MM.1S (cell line): ENCODE measurements around the gene CDK16.

Experiments
- DNase-seq: peaks from one replicate; pipeline ENCODE4 v3.0.0-alpha.2; 2015
- H2AFZ ChIP-seq: fragments of 300-600 bp; sonication (generic); 2 replicates; pipeline ENCODE4 v1.6.0; 2016; ENCODE audit warnings: antibody characterized with exemption, low read length
- H3F3A ChIP-seq: fragments of 300-600 bp; sonication (generic); 2 replicates; pipeline ENCODE4 v1.6.1; 2016; ENCODE audit warnings: mild to moderate bottlenecking, antibody characterized with exemption, low read length, moderate library complexity, mixed read lengths; ENCODE audit not compliant: insufficient read depth
- H3K27ac ChIP-seq: fragments of 300-600 bp; sonication (generic); 2 replicates; pipeline ENCODE4 v1.5.1; 2016; ENCODE audit warnings: mild to moderate bottlenecking, low read length
- H3K27me3 ChIP-seq: fragments of 300-600 bp; sonication (generic); replicated peaks from 2 replicates; pipeline ENCODE4 v1.6.0; 2016; ENCODE audit warnings: low read length; ENCODE audit not compliant: insufficient read depth
- H3K36me3 ChIP-seq: fragments of 300-600 bp; sonication (generic); replicated peaks from 2 replicates; pipeline ENCODE4 v1.6.1; 2016; ENCODE audit warnings: mild to moderate bottlenecking, low read length, mixed read lengths; ENCODE audit not compliant: insufficient read depth
- H3K4me1 ChIP-seq: fragments of 300-600 bp; sonication (generic); 2 replicates; pipeline ENCODE4 v1.6.1; 2016; ENCODE audit warnings: low read length, mixed read lengths
- H3K4me2 ChIP-seq: fragments of 300-600 bp; sonication (generic); 2 replicates; pipeline ENCODE4 v1.6.0; 2016; ENCODE audit warnings: low read depth, low read length
- H3K4me3 ChIP-seq: fragments of 300-600 bp; sonication (generic); 2 replicates; pipeline ENCODE4 v1.5.1; 2016; ENCODE audit warnings: low read length, mixed read lengths
- H3K79me2 ChIP-seq: fragments of 300-600 bp; sonication (generic); 2 replicates; pipeline ENCODE4 v1.6.1; 2016; ENCODE audit warnings: mixed run types, low read length, mixed read lengths
- H3K9ac ChIP-seq: fragments of 300-600 bp; sonication (generic); 2 replicates; pipeline ENCODE4 v1.6.1; 2016; ENCODE audit warnings: low read length, mixed read lengths
- H3K9me2 ChIP-seq: fragments of 300-600 bp; sonication (generic); replicated peaks from 2 replicates; pipeline ENCODE4 v1.6.1; 2016; ENCODE audit warnings: mild to moderate bottlenecking, low read length, mixed read lengths; ENCODE audit not compliant: insufficient read depth
- H3K9me3 ChIP-seq: fragments of 300-600 bp; sonication (generic); replicated peaks from 2 replicates; pipeline ENCODE4 v1.6.1; 2016; ENCODE audit warnings: mild to moderate bottlenecking, low read length, mixed read lengths; ENCODE audit not compliant: insufficient read depth
- H4K20me1 ChIP-seq: fragments of 300-600 bp; sonication (generic); 2 replicates; pipeline ENCODE4 v1.6.1; 2016; ENCODE audit warnings: mild to moderate bottlenecking, low read length, moderate library complexity, mixed read lengths; ENCODE audit not compliant: insufficient read depth
- EZH2 ChIP-seq: fragments of 300-600 bp; sonication (generic); optimal IDR thresholded peaks from 2 replicates; pipeline ENCODE3; 2017; ENCODE audit warnings: low read depth, mild to moderate bottlenecking, antibody characterized with exemption, low read length, mixed read lengths
- EZH2phosphoT487 ChIP-seq: fragments of 300-600 bp; sonication (generic); IDR thresholded peaks from 2 replicates; pipeline ENCODE4 v1.6.1; 2018; ENCODE audit warnings: antibody characterized with exemption, low read length
- TF ChIP-seq, protein P1 (sequence below): fragments of 300-600 bp; sonication (generic); IDR thresholded peaks from 2 replicates; pipeline ENCODE4 v1.5.1; 2016; ENCODE audit warnings: antibody characterized with exemption, low read length, mixed read lengths

CDK16 gene

DNA sequence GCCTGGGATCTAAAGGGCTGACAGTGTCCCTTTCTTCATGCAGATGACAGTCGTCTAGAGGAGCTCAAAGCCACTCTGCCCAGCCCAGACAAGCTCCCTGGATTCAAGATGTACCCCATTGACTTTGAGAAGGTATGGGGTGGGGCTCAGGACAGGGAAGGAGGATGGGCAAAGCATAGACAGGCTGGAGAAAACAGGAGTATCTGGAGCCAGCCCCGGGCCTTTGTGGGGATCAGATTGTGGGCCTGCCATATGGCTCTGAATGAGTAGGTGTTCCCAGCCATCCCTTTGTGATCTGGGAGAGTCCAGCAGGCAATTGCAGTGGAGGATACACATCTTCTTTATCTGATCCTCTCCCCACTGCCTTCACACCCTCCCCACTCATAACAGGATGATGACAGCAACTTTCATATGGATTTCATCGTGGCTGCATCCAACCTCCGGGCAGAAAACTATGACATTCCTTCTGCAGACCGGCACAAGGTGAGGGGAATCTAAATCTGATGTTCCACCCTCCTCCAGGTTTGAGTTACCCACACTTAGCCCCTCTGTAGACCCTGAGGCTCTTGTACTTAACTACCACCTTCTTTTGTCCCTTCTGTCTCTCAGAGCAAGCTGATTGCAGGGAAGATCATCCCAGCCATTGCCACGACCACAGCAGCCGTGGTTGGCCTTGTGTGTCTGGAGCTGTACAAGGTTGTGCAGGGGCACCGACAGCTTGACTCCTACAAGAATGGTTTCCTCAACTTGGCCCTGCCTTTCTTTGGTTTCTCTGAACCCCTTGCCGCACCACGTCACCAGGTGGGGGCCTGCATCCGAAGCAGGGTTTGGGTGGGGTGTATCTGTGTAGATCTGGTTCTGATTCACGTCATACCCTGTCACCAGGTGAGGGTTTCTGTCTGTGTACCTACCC is 5.8 kb upstream of the CDK16 start:
- Histone ChIP-seq H3K36me3 (no peaks in the 10 kb centered on the region), H3K9me2 (no peaks in the 10 kb centered on the region), H3K79me2 (no peaks in the 10 kb centered on the region), H3K9ac (no peak overlapping the region), H3K27ac (no peak overlapping the region), H3F3A (peaks cover 8% of the 10 kb centered on the region; the same call in 1 of the 2 replicates), H3K4me1 (peaks cover 7% of the 10 kb centered on the region; the same call in 1 of the 2 replicates), H3K4me2 (no peak overlapping the region), H4K20me1 (no peaks in the 10 kb centered on the region), H3K9me3 (no peaks in the 10 kb centered on the region), H2AFZ (no peak overlapping the region), H3K4me3 (no peak overlapping the region), H3K27me3 (no peaks in the 10 kb centered on the region)
- DNase-seq = no peak
- TF ChIP-seq EZH2 (no peak), EZH2phosphoT487 (no peak)
- TF ChIP-seq, protein P1, sequence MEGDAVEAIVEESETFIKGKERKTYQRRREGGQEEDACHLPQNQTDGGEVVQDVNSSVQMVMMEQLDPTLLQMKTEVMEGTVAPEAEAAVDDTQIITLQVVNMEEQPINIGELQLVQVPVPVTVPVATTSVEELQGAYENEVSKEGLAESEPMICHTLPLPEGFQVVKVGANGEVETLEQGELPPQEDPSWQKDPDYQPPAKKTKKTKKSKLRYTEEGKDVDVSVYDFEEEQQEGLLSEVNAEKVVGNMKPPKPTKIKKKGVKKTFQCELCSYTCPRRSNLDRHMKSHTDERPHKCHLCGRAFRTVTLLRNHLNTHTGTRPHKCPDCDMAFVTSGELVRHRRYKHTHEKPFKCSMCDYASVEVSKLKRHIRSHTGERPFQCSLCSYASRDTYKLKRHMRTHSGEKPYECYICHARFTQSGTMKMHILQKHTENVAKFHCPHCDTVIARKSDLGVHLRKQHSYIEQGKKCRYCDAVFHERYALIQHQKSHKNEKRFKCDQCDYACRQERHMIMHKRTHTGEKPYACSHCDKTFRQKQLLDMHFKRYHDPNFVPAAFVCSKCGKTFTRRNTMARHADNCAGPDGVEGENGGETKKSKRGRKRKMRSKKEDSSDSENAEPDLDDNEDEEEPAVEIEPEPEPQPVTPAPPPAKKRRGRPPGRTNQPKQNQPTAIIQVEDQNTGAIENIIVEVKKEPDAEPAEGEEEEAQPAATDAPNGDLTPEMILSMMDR = no peak

DNA sequence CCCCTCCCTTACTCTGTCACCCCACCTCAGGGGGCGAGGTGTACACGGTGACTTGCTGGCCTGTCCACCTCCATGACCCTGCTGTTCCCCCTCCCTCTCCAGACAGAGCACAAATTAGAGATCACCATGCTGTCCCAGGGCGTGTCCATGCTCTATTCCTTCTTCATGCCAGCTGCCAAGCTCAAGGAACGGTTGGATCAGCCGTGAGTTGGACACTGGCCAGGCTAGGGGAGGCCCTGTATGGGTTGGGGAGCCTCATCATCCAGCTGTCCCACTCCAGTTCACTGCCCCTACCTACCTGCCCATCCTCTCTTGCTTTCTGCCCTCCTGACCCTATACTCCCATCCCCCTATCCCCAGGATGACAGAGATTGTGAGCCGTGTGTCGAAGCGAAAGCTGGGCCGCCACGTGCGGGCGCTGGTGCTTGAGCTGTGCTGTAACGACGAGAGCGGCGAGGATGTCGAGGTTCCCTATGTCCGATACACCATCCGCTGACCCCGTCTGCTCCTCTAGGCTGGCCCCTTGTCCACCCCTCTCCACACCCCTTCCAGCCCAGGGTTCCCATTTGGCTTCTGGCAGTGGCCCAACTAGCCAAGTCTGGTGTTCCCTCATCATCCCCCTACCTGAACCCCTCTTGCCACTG is 3.9 kb upstream of the CDK16 start:
- Histone ChIP-seq H3K36me3 (no peaks in the 10 kb centered on the region), H2AFZ (no peak overlapping the region), H3K79me2 (peaks cover 11% of the 10 kb centered on the region), H3K4me3 (no peak overlapping the region), H3K27me3 (no peaks in the 10 kb centered on the region), H3F3A (peaks cover 8% of the 10 kb centered on the region; the same call in 1 of the 2 replicates), H3K4me2 (no peak overlapping the region), H3K9me3 (no peaks in the 10 kb centered on the region), H3K9ac (no peak overlapping the region), H3K9me2 (no peaks in the 10 kb centered on the region), H4K20me1 (no peaks in the 10 kb centered on the region), H3K27ac (no peak overlapping the region), H3K4me1 (peaks cover 7% of the 10 kb centered on the region; the same call in 1 of the 2 replicates)
- no peak for TF ChIP-seq EZH2
- TF ChIP-seq, protein P1 = no peak
- TF ChIP-seq EZH2phosphoT487 = no peak
- DNase-seq = no peak

DNA sequence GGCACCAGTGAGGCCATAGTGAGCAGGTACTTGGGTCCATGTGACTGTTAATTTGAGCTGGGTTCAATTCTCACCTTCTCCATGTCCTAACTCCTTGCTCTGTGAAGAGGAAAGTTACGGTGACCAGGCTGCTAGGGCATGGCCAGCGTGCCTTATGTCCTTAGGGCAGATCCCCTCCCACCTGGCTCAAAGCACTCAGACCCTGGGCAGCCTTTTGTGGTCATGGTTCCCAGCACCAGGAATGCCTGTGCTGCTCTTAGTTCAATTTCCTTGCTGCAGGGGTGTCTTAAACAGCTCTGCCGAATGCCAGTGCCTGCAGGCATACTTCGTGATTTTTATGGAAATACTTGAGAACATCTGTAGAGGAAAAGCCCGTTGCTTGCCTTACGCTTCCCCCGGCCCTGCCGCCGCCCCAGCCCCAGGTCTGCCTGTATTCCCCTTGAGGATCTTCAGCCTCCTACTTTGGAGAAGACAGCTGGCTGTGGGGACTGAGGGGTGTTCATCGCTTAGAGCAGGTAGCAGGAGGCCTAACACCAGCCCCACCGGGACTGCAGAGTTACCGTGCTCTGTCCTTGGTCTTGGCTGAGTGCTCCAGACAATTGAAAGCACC is 3.1 kb upstream of the CDK16 start:
- Histone ChIP-seq H3K4me2 (no peak overlapping the region), H3K27me3 (no peaks in the 10 kb centered on the region), H3K4me1 (peaks cover 13% of the 10 kb centered on the region; the same call in 1 of the 2 replicates), H3K9me2 (no peaks in the 10 kb centered on the region), H4K20me1 (peaks cover 4% of the 10 kb centered on the region; the same call in 1 of the 2 replicates), H2AFZ (no peak overlapping the region), H3K9me3 (no peaks in the 10 kb centered on the region), H3K27ac (no peak overlapping the region), H3K4me3 (no peak overlapping the region), H3K79me2 (peaks cover 20% of the 10 kb centered on the region), H3K9ac (no peak overlapping the region), H3F3A (peaks cover 8% of the 10 kb centered on the region; the same call in 1 of the 2 replicates), H3K36me3 (no peaks in the 10 kb centered on the region)
- no peak for DNase-seq
- no peak for TF ChIP-seq EZH2
- TF ChIP-seq, protein P1 = no peak
